ENCODE measurements around the gene G6PD. TPM values are rescaled to one million over a fixed set of nuclear protein-coding genes. Genes with fewer than 3 reads are reported as not detected.
"Not testable (repeated sequence)": the region's sequence is repeated elsewhere in the genome, so short reads cannot be mapped to it uniquely, and the experiment has no call there.

Gene G6PD
- total RNA-seq, 1 experiment from 2014 or later: 615 TPM

- BruUV-seq (replicated peaks): no TSS peak
- H3K4me3 ChIP-seq (ENCODE audit: low read depth in 2 of 2, low read length in 2 of 2): no peak overlapping the region
- H3K27me3 ChIP-seq (ENCODE audit: control insufficient read depth, insufficient read depth, low read length): no peaks in the 10 kb centered on the region
- ChIA-PET POLR2A (no interaction called here), CTCF (no interaction called here)
- no peak for TF ChIP-seq SIN3A (IDR thresholded peaks at IDR 0.05; ENCODE audit: borderline replicate concordance, insufficient read depth, low read depth, low read length)
- TF ChIP-seq POLR2AphosphoS5 (IDR thresholded peaks at IDR 0.05; ENCODE audit: low read depth, low read length): no peak
- no peak for TF ChIP-seq REST (IDR thresholded peaks at IDR 0.05; ENCODE audit: insufficient read depth in 1 of 2, low read depth in 2 of 2, low read length in 1 of 2)
- no peak for TF ChIP-seq CTCF (IDR thresholded peaks at IDR 0.05)
- TF ChIP-seq TCF7L2 (IDR thresholded peaks at IDR 0.05; ENCODE audit: low read depth, low read length): no peak
- H3K36me3 ChIP-seq (ENCODE audit: control insufficient read depth, insufficient read depth, low read length): no peaks in the 10 kb centered on the region
- H3K4me1 ChIP-seq (ENCODE audit: control insufficient read depth, insufficient read depth, low read length): peaks cover 6% of the 10 kb centered on the region
- DNase-seq (ENCODE audit: low read depth, low spot score) (no peak), ATAC-seq (no peak)
- intact Hi-C loops (cut with micrococcal nuclease; ENCODE audit: unreplicated experiment): no loop called here
- peak overlapping the region; percentile 9; the same call in 1 of the 2 replicates for H3K27ac ChIP-seq (ENCODE audit: low read length)
- in situ Hi-C loops (cut with HindIII; ENCODE audit: low pct_unique_long_range_greater_than_20kb, low sequenced_read_pairs): no loop called here
- H3K9me3 ChIP-seq (ENCODE audit: control insufficient read depth, insufficient read depth, low read depth, low read length): no peaks in the 10 kb centered on the region
Measured at GRCh38 chrX:154592505-154592904, 45.9 kb upstream of the G6PD start.

- H3K27me3 ChIP-seq (ENCODE audit: control insufficient read depth, insufficient read depth, low read length); intact Hi-C loops (cut with micrococcal nuclease; ENCODE audit: unreplicated experiment); POLR2A ChIA-PET; H3K27ac ChIP-seq (ENCODE audit: low read length); H3K9me3 ChIP-seq (ENCODE audit: control insufficient read depth, insufficient read depth, low read depth, low read length); CTCF ChIA-PET; BruUV-seq (replicated peaks); in situ Hi-C loops (cut with HindIII; ENCODE audit: low pct_unique_long_range_greater_than_20kb, low sequenced_read_pairs); H3K4me3 ChIP-seq (ENCODE audit: low read depth in 2 of 2, low read length in 2 of 2); H3K4me1 ChIP-seq (ENCODE audit: control insufficient read depth, insufficient read depth, low read length); H3K36me3 ChIP-seq (ENCODE audit: control insufficient read depth, insufficient read depth, low read length); DNase-seq (ENCODE audit: low read depth, low spot score): not testable (repeated sequence)
- peak; percentile 76 for ATAC-seq
Measured at GRCh38 chrX:154590415-154590814, 43.8 kb upstream of the G6PD start.

- in situ Hi-C loops (cut with HindIII; ENCODE audit: low pct_unique_long_range_greater_than_20kb, low sequenced_read_pairs); POLR2A ChIA-PET; DNase-seq (ENCODE audit: low read depth, low spot score); CTCF ChIA-PET; H3K4me3 ChIP-seq (ENCODE audit: low read depth in 2 of 2, low read length in 2 of 2); H3K36me3 ChIP-seq (ENCODE audit: control insufficient read depth, insufficient read depth, low read length); intact Hi-C loops (cut with micrococcal nuclease; ENCODE audit: unreplicated experiment); H3K4me1 ChIP-seq (ENCODE audit: control insufficient read depth, insufficient read depth, low read length); BruUV-seq (replicated peaks); H3K27ac ChIP-seq (ENCODE audit: low read length); H3K27me3 ChIP-seq (ENCODE audit: control insufficient read depth, insufficient read depth, low read length); H3K9me3 ChIP-seq (ENCODE audit: control insufficient read depth, insufficient read depth, low read depth, low read length): not testable (repeated sequence)
- peak; percentile 22; the same call in 1 of the 2 replicates for ATAC-seq
Measured at GRCh38 chrX:154584585-154585183, 38.0 kb upstream of the G6PD start, which contains the start of gene CTAG1A. CTAG1A (plus strand) TSS chrX:154585133; CDS start chrX:154585207, 74 bp downstream.

- POLR2A ChIA-PET; H3K27me3 ChIP-seq (ENCODE audit: control insufficient read depth, insufficient read depth, low read length); DNase-seq (ENCODE audit: low read depth, low spot score); H3K36me3 ChIP-seq (ENCODE audit: control insufficient read depth, insufficient read depth, low read length); H3K9me3 ChIP-seq (ENCODE audit: control insufficient read depth, insufficient read depth, low read depth, low read length); BruUV-seq (replicated peaks); H3K4me1 ChIP-seq (ENCODE audit: control insufficient read depth, insufficient read depth, low read length); H3K27ac ChIP-seq (ENCODE audit: low read length); intact Hi-C loops (cut with micrococcal nuclease; ENCODE audit: unreplicated experiment); in situ Hi-C loops (cut with HindIII; ENCODE audit: low pct_unique_long_range_greater_than_20kb, low sequenced_read_pairs); H3K4me3 ChIP-seq (ENCODE audit: low read depth in 2 of 2, low read length in 2 of 2); CTCF ChIA-PET: not testable (repeated sequence)
- peak; percentile 88 for ATAC-seq
Measured at GRCh38 chrX:154582994-154583393, 36.3 kb upstream of the G6PD start.

- BruUV-seq (replicated peaks); H3K36me3 ChIP-seq (ENCODE audit: control insufficient read depth, insufficient read depth, low read length); DNase-seq (ENCODE audit: low read depth, low spot score); POLR2A ChIA-PET; H3K9me3 ChIP-seq (ENCODE audit: control insufficient read depth, insufficient read depth, low read depth, low read length); in situ Hi-C loops (cut with HindIII; ENCODE audit: low pct_unique_long_range_greater_than_20kb, low sequenced_read_pairs); CTCF ChIA-PET; H3K27ac ChIP-seq (ENCODE audit: low read length); H3K27me3 ChIP-seq (ENCODE audit: control insufficient read depth, insufficient read depth, low read length); H3K4me1 ChIP-seq (ENCODE audit: control insufficient read depth, insufficient read depth, low read length); intact Hi-C loops (cut with micrococcal nuclease; ENCODE audit: unreplicated experiment); H3K4me3 ChIP-seq (ENCODE audit: low read depth in 2 of 2, low read length in 2 of 2): not testable (repeated sequence)
- ATAC-seq: peak; percentile 90
Measured at GRCh38 chrX:154575076-154575475, 28.4 kb upstream of the G6PD start.

Data from Panc1 (cell line).